OCI-LY1 (cell line): ENCODE data around the gene DDHD1.
"Not testable (repeated sequence)": the region's sequence is repeated elsewhere in the genome, so short reads cannot be mapped to it uniquely, and the experiment has no call there.

Experiments
- H2AFZ ChIP-seq: fragments of 200-600 bp; sonication (generic), shearing (Covaris generic); 2 replicates; pipeline ENCODE4 v1.6.0; 2014; ENCODE audit warnings: antibody characterized with exemption, mild to moderate bottlenecking, low read length
- H3F3A ChIP-seq: fragments of 200-600 bp; sonication (generic), shearing (Covaris generic); 2 replicates; pipeline ENCODE4 v1.6.0; 2014; ENCODE audit warnings: mild to moderate bottlenecking, antibody characterized with exemption, low read length, moderate library complexity; ENCODE audit not compliant: insufficient read depth
- H3K27ac ChIP-seq: fragments of 200-600 bp; sonication (generic); 2 replicates; pipeline ENCODE4 v1.5.1; 2014; ENCODE audit warnings: low read length, mixed run types, mild to moderate bottlenecking, low read depth; ENCODE audit not compliant: poor library complexity, severe bottlenecking
- H3K27me3 ChIP-seq: fragments of 200-600 bp; sonication (generic); 2 replicates; pipeline ENCODE4 v1.6.0; 2014; ENCODE audit warnings: antibody characterized with exemption, mild to moderate bottlenecking, low read length, moderate library complexity; ENCODE audit not compliant: insufficient read depth
- H3K36me3 ChIP-seq: fragments of 200-600 bp; sonication (generic); 2 replicates; pipeline ENCODE4 v1.6.1; 2014; ENCODE audit warnings: mild to moderate bottlenecking, antibody characterized with exemption, low read length, moderate library complexity, mixed read lengths; ENCODE audit not compliant: insufficient read depth
- H3K4me1 ChIP-seq: fragments of 200-600 bp; sonication (generic); 2 replicates; pipeline ENCODE4 v1.5.1; 2014; ENCODE audit warnings: mild to moderate bottlenecking, low read length, moderate library complexity; ENCODE audit not compliant: insufficient read depth, severe bottlenecking
- H3K4me2 ChIP-seq: fragments of 200-600 bp; sonication (generic), shearing (Covaris generic); 2 replicates; pipeline ENCODE4 v1.6.1; 2014; ENCODE audit warnings: low read length
- H3K4me3 ChIP-seq: fragments of 200-600 bp; sonication (generic); 2 replicates; pipeline ENCODE4 v1.5.1; 2014; ENCODE audit warnings: low read length, low read depth, mild to moderate bottlenecking, mixed read lengths; ENCODE audit not compliant: poor library complexity, severe bottlenecking
- H3K79me2 ChIP-seq: fragments of 200-600 bp; shearing (Covaris generic); 2 replicates; pipeline ENCODE4 v1.6.1; 2016; ENCODE audit warnings: mixed run types, low read length, mixed read lengths; ENCODE audit not compliant: insufficient read depth
- H3K9ac ChIP-seq: fragments of 200-600 bp; sonication (generic), shearing (Covaris generic); 2 replicates; pipeline ENCODE4 v1.6.1; 2014; ENCODE audit warnings: mild to moderate bottlenecking, low read length, mixed read lengths
- H3K9me2 ChIP-seq: fragments of 200-600 bp; sonication (generic), shearing (Covaris generic); 2 replicates; pipeline ENCODE4 v1.6.1; 2014; ENCODE audit warnings: low read depth, mild to moderate bottlenecking, low read length, mixed read lengths
- H3K9me3 ChIP-seq: fragments of 200-600 bp; shearing (Covaris generic); 2 replicates; pipeline ENCODE4 v1.6.1; 2014; ENCODE audit warnings: low read length, mixed read lengths
- H4K20me1 ChIP-seq: fragments of 200-600 bp; sonication (generic), shearing (Covaris generic); 2 replicates; pipeline ENCODE4 v1.6.0; 2016; ENCODE audit warnings: mild to moderate bottlenecking, low read length; ENCODE audit not compliant: insufficient read depth
- EZH2 ChIP-seq: fragments of 200-600 bp; sonication (generic), shearing (Covaris generic); IDR thresholded peaks from 2 replicates; pipeline ENCODE4 v1.8.0; 2017; ENCODE audit warnings: borderline replicate concordance, mixed run types, mild to moderate bottlenecking, antibody characterized with exemption, low read length, moderate library complexity, mixed read lengths
- TF ChIP-seq, protein P1 (sequence below): fragments of 200-600 bp; sonication (generic), shearing (Covaris generic); IDR thresholded peaks from 2 replicates; pipeline ENCODE4 v1.5.1; 2017; ENCODE audit warnings: mild to moderate bottlenecking, antibody characterized with exemption, low read length, moderate library complexity, mixed read lengths

DDHD1 gene

DNA sequence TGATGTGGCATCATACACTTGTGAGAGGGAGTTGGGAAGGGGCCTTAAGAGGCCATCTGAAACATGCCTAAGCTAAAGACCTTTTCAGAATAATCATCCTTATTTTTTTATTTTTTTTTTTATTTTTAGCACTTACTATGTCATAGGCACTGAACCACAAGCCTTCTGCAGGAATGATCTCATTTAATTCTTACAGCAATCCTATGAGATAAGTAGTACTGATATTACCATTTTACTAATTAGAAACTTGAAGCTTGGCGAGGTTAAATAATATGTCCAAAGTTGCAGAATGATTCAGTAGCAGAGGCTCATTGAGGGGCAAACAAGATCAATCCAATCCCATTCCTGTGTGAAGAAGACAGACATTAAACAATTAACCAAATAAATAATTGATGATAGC lies 33.4 kb upstream of the DDHD1 start:
- Histone ChIP-seq H3K79me2 (no peaks in the 10 kb centered on the region), H3F3A (no peaks in the 10 kb centered on the region), H3K27ac (no peak overlapping the region), H3K9ac (no peak overlapping the region), H3K4me3 (no peak overlapping the region), H3K36me3 (no peaks in the 10 kb centered on the region), H2AFZ (no peak overlapping the region), H3K9me3 (no peaks in the 10 kb centered on the region), H4K20me1 (no peaks in the 10 kb centered on the region), H3K27me3 (no peaks in the 10 kb centered on the region), H3K4me1 (no peaks in the 10 kb centered on the region), H3K9me2 (no peaks in the 10 kb centered on the region), H3K4me2 (no peak overlapping the region)
- TF ChIP-seq, protein P1, sequence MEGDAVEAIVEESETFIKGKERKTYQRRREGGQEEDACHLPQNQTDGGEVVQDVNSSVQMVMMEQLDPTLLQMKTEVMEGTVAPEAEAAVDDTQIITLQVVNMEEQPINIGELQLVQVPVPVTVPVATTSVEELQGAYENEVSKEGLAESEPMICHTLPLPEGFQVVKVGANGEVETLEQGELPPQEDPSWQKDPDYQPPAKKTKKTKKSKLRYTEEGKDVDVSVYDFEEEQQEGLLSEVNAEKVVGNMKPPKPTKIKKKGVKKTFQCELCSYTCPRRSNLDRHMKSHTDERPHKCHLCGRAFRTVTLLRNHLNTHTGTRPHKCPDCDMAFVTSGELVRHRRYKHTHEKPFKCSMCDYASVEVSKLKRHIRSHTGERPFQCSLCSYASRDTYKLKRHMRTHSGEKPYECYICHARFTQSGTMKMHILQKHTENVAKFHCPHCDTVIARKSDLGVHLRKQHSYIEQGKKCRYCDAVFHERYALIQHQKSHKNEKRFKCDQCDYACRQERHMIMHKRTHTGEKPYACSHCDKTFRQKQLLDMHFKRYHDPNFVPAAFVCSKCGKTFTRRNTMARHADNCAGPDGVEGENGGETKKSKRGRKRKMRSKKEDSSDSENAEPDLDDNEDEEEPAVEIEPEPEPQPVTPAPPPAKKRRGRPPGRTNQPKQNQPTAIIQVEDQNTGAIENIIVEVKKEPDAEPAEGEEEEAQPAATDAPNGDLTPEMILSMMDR = no peak
- no peak for TF ChIP-seq EZH2

DNA sequence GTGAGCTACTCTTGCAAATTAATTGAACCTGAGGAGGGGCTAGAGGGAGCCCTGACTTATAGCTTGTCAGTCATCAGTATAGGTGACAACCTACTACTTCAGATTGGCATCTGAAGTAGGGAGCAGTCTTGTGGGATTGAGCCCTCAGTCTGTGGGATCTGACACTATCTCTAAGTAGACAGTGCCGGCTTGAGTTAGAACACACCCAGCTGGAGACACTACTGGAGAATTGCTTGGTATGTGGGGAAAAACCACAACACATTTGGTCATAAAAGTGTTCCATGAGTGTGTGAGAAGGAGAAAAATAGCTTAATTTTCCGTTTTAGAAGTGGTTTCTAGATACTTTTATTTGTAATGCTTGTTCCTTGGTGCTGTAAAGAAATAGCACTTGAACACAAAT lies 30.5 kb upstream of the DDHD1 start:
- Histone ChIP-seq H3K4me1 (no peaks in the 10 kb centered on the region), H2AFZ (no peak overlapping the region), H4K20me1 (no peaks in the 10 kb centered on the region), H3K4me2 (no peak overlapping the region), H3K79me2 (no peaks in the 10 kb centered on the region), H3F3A (no peaks in the 10 kb centered on the region), H3K27ac (no peak overlapping the region), H3K9ac (no peak overlapping the region), H3K9me3 (no peaks in the 10 kb centered on the region), H3K4me3 (no peak overlapping the region), H3K9me2 (no peaks in the 10 kb centered on the region), H3K36me3 (no peaks in the 10 kb centered on the region), H3K27me3 (no peaks in the 10 kb centered on the region)
- no peak for TF ChIP-seq EZH2
- TF ChIP-seq, protein P1 = no peak

DNA sequence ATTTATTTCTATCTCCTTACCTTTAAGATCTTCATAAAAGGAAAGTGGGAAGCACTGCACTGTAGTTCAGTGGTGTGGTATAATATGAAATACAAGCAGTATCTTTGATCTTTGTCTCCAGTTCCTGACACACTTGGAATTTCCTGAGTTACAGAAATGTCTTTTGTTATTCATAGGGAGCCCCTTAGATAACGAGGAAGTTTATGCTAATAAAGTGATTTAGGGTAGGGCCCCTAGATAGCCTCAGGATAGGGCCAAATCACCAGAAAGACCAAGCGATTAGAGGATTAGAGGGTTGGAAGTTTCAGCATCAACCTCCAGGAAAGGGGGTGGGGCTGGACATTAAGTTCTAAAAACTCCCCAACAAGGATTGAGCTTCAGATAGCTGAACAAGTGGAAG lies 29.9 kb upstream of the DDHD1 start:
- H3F3A ChIP-seq = no peaks in the 10 kb centered on the region
- H3K4me2 ChIP-seq = no peak overlapping the region
- H3K79me2 ChIP-seq = no peaks in the 10 kb centered on the region
- H3K27me3 ChIP-seq = no peaks in the 10 kb centered on the region
- no peaks in the 10 kb centered on the region for H4K20me1 ChIP-seq
- H3K9me3 ChIP-seq = no peaks in the 10 kb centered on the region
- no peak overlapping the region for H3K9ac ChIP-seq
- H2AFZ ChIP-seq = no peak overlapping the region
- no peaks in the 10 kb centered on the region for H3K9me2 ChIP-seq
- no peak overlapping the region for H3K4me3 ChIP-seq
- no peak overlapping the region for H3K27ac ChIP-seq
- no peak for TF ChIP-seq EZH2
- TF ChIP-seq, protein P1 = no peak
- no peaks in the 10 kb centered on the region for H3K36me3 ChIP-seq
- H3K4me1 ChIP-seq = no peaks in the 10 kb centered on the region

DNA sequence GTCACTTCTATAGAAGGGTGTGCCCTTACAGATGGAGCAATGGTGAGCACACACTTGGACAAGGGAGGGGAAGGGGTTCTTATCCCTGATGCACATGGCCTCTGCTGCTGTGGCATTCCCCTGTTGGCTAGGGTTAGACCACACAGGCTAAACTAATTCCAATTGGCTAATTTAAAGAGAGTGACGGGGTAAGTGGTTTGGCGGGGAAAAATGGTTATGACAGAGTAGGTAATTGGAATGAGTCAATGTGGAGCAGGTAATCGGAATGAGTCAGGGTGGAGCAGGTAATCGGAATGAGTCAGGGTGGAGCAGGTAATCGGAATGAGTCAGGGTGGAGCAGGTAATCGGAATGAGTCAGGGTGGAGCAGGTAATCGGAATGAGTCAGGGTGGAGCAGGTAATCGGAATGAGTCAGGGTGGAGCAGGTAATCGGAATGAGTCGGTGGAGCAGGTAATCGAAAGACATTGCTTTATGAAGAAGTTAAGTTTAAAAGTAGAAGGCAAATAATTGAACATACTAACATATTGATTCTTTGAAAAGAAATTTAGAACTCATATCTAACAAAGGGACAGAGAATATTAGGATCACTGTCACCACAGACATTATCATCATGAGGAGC lies 28.4 kb upstream of the DDHD1 start:
- H3K9me2 ChIP-seq, H3K27ac ChIP-seq, H3K27me3 ChIP-seq, H3K4me2 ChIP-seq, H3K79me2 ChIP-seq, H4K20me1 ChIP-seq, H3K9ac ChIP-seq, H3K4me1 ChIP-seq, H3F3A ChIP-seq, H2AFZ ChIP-seq, H3K9me3 ChIP-seq, H3K36me3 ChIP-seq, H3K4me3 ChIP-seq: not testable (repeated sequence)
